GM12874 (cell line): ENCODE data around the gene PHLPP1.

Experiments
- CTCF ChIP-seq: IDR thresholded peaks from 2 replicates; pipeline ENCODE4 v1.5.1; 2011; ENCODE audit warnings: low read depth, mild to moderate bottlenecking, control low read depth, low read length, moderate library complexity; ENCODE audit not compliant: insufficient read depth

The PHLPP1 gene

GRCh38 chr18:62938487-62938886 is 223.1 kb downstream of the PHLPP1 start:
- no peak for TF ChIP-seq CTCF

GRCh38 chr18:62939433-62939832 is 224.1 kb downstream of the PHLPP1 start:
- no peak for TF ChIP-seq CTCF

GRCh38 chr18:62939926-62940325 is 224.6 kb downstream of the PHLPP1 start:
- TF ChIP-seq CTCF, result no peak

- no peak for TF ChIP-seq CTCF
Observed at GRCh38 chr18:62942578-62942977, 227.2 kb downstream of the PHLPP1 start.

GRCh38 chr18:62944454-62944853 is 229.1 kb downstream of the PHLPP1 start:
- TF ChIP-seq CTCF, result no peak

GRCh38 chr18:62948788-62949187 is 233.4 kb downstream of the PHLPP1 start:
- no peak for TF ChIP-seq CTCF

GRCh38 chr18:62950246-62950645 is 234.9 kb downstream of the PHLPP1 start:
- no peak for TF ChIP-seq CTCF

- no peak for TF ChIP-seq CTCF
Observed at GRCh38 chr18:62952807-62953206, 237.5 kb downstream of the PHLPP1 start.
